Liver (tissue), 9 donors: ENCODE data around the gene EIF4H. TPM values are rescaled to one million over a fixed set of nuclear protein-coding genes. Genes with fewer than 3 reads are reported as not detected.

Experiments used
- DNase-seq: peaks from one replicate; pipeline ENCODE4 v3.0.0-alpha.2; 2017; ENCODE audit warnings: low spot score
- H3K27ac ChIP-seq, 2 donors: one replicate each; pipeline ENCODE4 v1.7.0; 2013; ENCODE audit warnings: inconsistent platforms in 2 of 2, low read length in 2 of 2, control low read depth in 1 of 2, low read depth in 1 of 2, mild to moderate bottlenecking in 1 of 2
- H3K27me3 ChIP-seq, 4 donors: one replicate each; pipeline versions ENCODE4 v1.6.1 to v1.7.0; 2013; ENCODE audit warnings: low read length in 3 of 4, inconsistent platforms in 1 of 4, mild to moderate bottlenecking in 1 of 4, moderate library complexity in 1 of 4; ENCODE audit not compliant: control insufficient read depth in 4 of 4, insufficient read depth in 4 of 4
- H3K36me3 ChIP-seq, 4 donors: one replicate each; pipeline versions ENCODE4 v1.6.1 to v1.7.0; 2013; ENCODE audit warnings: low read length in 3 of 4, mild to moderate bottlenecking in 3 of 4, low read depth in 1 of 4, moderate library complexity in 1 of 4; ENCODE audit not compliant: control insufficient read depth in 4 of 4, insufficient read depth in 3 of 4
- H3K4me1 ChIP-seq, 4 donors: one replicate each; pipeline versions ENCODE4 v1.6.1 to v1.7.0; 2013; ENCODE audit warnings: low read length in 3 of 4, mild to moderate bottlenecking in 3 of 4, moderate library complexity in 1 of 4; ENCODE audit not compliant: control insufficient read depth in 4 of 4, insufficient read depth in 4 of 4
- H3K4me3 ChIP-seq, 3 donors: one replicate each; pipeline versions ENCODE4 v1.6.1 to v1.7.0; 2013; ENCODE audit warnings: low read length in 3 of 3, control low read depth in 1 of 3, low read depth in 1 of 3, mild to moderate bottlenecking in 1 of 3
- H3K9ac ChIP-seq, 2 donors: one replicate each; pipeline ENCODE4 v1.7.0; 2013; ENCODE audit warnings: low read length in 2 of 2, mild to moderate bottlenecking in 2 of 2, moderate library complexity in 2 of 2, control low read depth in 1 of 2, low read depth in 1 of 2
- H3K9me3 ChIP-seq, 4 donors: one replicate each; pipeline versions ENCODE4 v1.6.1 to v1.7.0; 2013; ENCODE audit warnings: low read length in 3 of 4; ENCODE audit not compliant: control insufficient read depth in 4 of 4
- EGR1 ChIP-seq, 2 donors: IDR thresholded peaks; 2 replicates each; pipeline ENCODE4 v1.6.1; 2016 to 2018; ENCODE audit warnings: antibody characterized with exemption in 2 of 2, low read depth in 2 of 2
- FOXA2 ChIP-seq: IDR thresholded peaks from 2 replicates; pipeline ENCODE4 v1.6.1; 2016; ENCODE audit warnings: antibody characterized with exemption
- GABPA ChIP-seq, 2 donors: IDR thresholded peaks in 1 of 2; conservative IDR thresholded peaks in 1 of 2; 2 replicates each; pipeline ENCODE4 v1.6.1; 2016; ENCODE audit warnings: antibody characterized with exemption in 2 of 2, mild to moderate bottlenecking in 1 of 2, moderate library complexity in 1 of 2
- HNF4A ChIP-seq, 2 donors: conservative IDR thresholded peaks; 2 replicates each; pipeline ENCODE4 v1.6.1; 2016; ENCODE audit warnings: antibody characterized with exemption in 2 of 2, mild to moderate bottlenecking in 2 of 2
- JUND ChIP-seq, 2 donors: IDR thresholded peaks; 2 replicates each; pipeline ENCODE4 v1.6.1; 2016; ENCODE audit warnings: antibody characterized with exemption in 2 of 2
- NR2F2 ChIP-seq: IDR thresholded peaks from 2 replicates; pipeline ENCODE4 v1.6.1; 2016; ENCODE audit warnings: antibody characterized with exemption
- RAD21 ChIP-seq, 2 donors: IDR thresholded peaks; 2 replicates each; pipeline ENCODE4 v1.6.1; 2016; ENCODE audit warnings: antibody characterized with exemption in 2 of 2, mild to moderate bottlenecking in 2 of 2
- RXRA ChIP-seq, 2 donors: IDR thresholded peaks; 2 replicates each; pipeline ENCODE4 v1.6.1; 2017 to 2018; ENCODE audit warnings: antibody characterized with exemption in 2 of 2, mild to moderate bottlenecking in 1 of 2
- SP1 ChIP-seq: IDR thresholded peaks from 2 replicates; pipeline ENCODE4 v1.6.1; 2018; ENCODE audit warnings: antibody characterized with exemption, mild to moderate bottlenecking
- TAF1 ChIP-seq: conservative IDR thresholded peaks from 2 replicates; pipeline ENCODE4 v1.6.1; 2016; ENCODE audit warnings: antibody characterized with exemption, mild to moderate bottlenecking
- YY1 ChIP-seq: IDR thresholded peaks from 2 replicates; pipeline ENCODE4 v1.6.1; 2016; ENCODE audit warnings: antibody characterized with exemption, mild to moderate bottlenecking
- WGBS: extraction: QIAGEN DNeasy Blood & Tissue Kit; methylation state at CpG from one replicate; pipeline ENCODE4 v1.1.7; 2013; 5-methylcytosine and 5-hydroxymethylcytosine counted together
- polyA plus RNA-seq, 2 donors: library from polyadenylated mRNA; stranded (reverse) in 1 of 2; unstranded in 1 of 2; fragments of 200-250 nt in 1 of 2; fragments of >200 nt in 1 of 2; fragmentation: Nextera tagmentation in 1 of 2; extraction: Ambion mirVana in 1 of 2; gene quantifications; one replicate each; pipeline versions ENCODE4 v1.2.1 to v1.2.3, GENCODE V29; 2013 to 2015
- total RNA-seq, 2 donors: library from RNA; depleted of rRNA; stranded (reverse); fragments of >200 nt; gene quantifications; one replicate each; pipeline ENCODE4 v1.2.3, GENCODE V29; 2014
- TF ChIP-seq, protein P1 (sequence below): IDR thresholded peaks from 2 replicates; pipeline ENCODE4 v1.6.1; 2016; ENCODE audit warnings: antibody characterized with exemption, mild to moderate bottlenecking
- TF ChIP-seq, protein P2 (sequence below): fragments of 150-350 bp; IDR thresholded peaks from 2 replicates; pipeline ENCODE4 v1.5.1; 2017; ENCODE audit warnings: improper control_type of control experiment, low read depth, low read length; ENCODE audit not compliant: missing input control
- TF ChIP-seq, protein P3 (sequence below): IDR thresholded peaks from 2 replicates; pipeline ENCODE4 v1.6.1; 2016; ENCODE audit warnings: antibody characterized with exemption
- donor health status: healthy.
- donor health status: healthy.
- donor health status: healthy.
- donor health status: healthy.
- donor health status: healthy.

EIF4H gene
- total and polyA plus RNA-seq, 4 donors, result 81.6 to 166 (median 152) TPM

DNA sequence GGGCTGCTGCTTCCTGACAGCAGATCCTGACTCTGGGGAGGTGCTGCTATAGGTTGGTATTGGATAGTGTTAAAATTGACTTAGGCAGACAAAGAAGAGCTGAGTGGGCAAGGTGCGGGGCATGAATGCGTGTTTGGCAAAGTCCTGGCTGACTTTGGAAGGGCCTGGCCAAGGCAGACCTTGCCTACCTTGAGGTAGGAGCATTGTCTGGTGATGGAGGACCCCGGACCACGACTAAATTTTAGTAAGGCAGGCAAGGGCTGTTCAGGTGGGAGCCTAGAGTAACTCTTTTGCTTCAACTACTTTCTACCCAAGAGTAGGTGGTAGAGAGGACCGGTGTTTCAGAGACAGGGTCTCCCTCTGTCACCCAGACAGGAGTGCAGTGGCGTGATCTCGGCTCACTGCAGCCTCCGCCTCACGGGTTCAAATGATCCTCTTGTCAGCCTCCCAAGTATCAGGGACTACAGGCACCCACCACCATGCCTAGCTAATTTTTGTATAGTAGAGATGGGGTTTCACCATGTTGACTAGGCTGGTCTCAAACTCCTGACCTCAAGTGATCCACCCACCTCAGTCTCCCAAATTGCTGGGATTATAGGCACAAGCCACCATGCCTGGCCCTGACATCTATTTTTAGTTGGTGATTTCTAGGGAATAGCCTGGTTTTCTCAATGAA lies 23.4 kb downstream of the EIF4H start:
- 96% methylated on average over 9 of the region's 9 CpGs for WGBS
- Histone ChIP-seq H3K4me3 (no peak overlapping the region), H3K36me3 (peaks cover 13 to 34% (median 23%) of the 10 kb centered on the region in 4 donors), H3K27me3 (no peaks in the 10 kb centered on the region), H3K9me3 (no peaks in the 10 kb centered on the region), H3K27ac (no peak overlapping the region), H3K4me1 (no peaks in the 10 kb centered on the region), H3K9ac (no peak overlapping the region)
- TF ChIP-seq HNF4A (conservative IDR thresholded peaks at IDR 0.05), result no peak
- TF ChIP-seq EGR1 (IDR thresholded peaks at IDR 0.05; ENCODE audit: low read depth in 2 of 2), result no peak
- TF ChIP-seq RAD21 (IDR thresholded peaks at IDR 0.05), result no peak
- no peak for TF ChIP-seq FOXA2
- TF ChIP-seq TAF1, result no peak
- TF ChIP-seq NR2F2, result no peak
- no peak for TF ChIP-seq JUND (IDR thresholded peaks at IDR 0.05)
- TF ChIP-seq RXRA (IDR thresholded peaks at IDR 0.05), result no peak
- no peak for TF ChIP-seq SP1
- TF ChIP-seq, protein P1, sequence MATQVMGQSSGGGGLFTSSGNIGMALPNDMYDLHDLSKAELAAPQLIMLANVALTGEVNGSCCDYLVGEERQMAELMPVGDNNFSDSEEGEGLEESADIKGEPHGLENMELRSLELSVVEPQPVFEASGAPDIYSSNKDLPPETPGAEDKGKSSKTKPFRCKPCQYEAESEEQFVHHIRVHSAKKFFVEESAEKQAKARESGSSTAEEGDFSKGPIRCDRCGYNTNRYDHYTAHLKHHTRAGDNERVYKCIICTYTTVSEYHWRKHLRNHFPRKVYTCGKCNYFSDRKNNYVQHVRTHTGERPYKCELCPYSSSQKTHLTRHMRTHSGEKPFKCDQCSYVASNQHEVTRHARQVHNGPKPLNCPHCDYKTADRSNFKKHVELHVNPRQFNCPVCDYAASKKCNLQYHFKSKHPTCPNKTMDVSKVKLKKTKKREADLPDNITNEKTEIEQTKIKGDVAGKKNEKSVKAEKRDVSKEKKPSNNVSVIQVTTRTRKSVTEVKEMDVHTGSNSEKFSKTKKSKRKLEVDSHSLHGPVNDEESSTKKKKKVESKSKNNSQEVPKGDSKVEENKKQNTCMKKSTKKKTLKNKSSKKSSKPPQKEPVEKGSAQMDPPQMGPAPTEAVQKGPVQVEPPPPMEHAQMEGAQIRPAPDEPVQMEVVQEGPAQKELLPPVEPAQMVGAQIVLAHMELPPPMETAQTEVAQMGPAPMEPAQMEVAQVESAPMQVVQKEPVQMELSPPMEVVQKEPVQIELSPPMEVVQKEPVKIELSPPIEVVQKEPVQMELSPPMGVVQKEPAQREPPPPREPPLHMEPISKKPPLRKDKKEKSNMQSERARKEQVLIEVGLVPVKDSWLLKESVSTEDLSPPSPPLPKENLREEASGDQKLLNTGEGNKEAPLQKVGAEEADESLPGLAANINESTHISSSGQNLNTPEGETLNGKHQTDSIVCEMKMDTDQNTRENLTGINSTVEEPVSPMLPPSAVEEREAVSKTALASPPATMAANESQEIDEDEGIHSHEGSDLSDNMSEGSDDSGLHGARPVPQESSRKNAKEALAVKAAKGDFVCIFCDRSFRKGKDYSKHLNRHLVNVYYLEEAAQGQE, result no peak
- TF ChIP-seq, protein P2, sequence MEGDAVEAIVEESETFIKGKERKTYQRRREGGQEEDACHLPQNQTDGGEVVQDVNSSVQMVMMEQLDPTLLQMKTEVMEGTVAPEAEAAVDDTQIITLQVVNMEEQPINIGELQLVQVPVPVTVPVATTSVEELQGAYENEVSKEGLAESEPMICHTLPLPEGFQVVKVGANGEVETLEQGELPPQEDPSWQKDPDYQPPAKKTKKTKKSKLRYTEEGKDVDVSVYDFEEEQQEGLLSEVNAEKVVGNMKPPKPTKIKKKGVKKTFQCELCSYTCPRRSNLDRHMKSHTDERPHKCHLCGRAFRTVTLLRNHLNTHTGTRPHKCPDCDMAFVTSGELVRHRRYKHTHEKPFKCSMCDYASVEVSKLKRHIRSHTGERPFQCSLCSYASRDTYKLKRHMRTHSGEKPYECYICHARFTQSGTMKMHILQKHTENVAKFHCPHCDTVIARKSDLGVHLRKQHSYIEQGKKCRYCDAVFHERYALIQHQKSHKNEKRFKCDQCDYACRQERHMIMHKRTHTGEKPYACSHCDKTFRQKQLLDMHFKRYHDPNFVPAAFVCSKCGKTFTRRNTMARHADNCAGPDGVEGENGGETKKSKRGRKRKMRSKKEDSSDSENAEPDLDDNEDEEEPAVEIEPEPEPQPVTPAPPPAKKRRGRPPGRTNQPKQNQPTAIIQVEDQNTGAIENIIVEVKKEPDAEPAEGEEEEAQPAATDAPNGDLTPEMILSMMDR, result no peak
- no peak for DNase-seq

DNA sequence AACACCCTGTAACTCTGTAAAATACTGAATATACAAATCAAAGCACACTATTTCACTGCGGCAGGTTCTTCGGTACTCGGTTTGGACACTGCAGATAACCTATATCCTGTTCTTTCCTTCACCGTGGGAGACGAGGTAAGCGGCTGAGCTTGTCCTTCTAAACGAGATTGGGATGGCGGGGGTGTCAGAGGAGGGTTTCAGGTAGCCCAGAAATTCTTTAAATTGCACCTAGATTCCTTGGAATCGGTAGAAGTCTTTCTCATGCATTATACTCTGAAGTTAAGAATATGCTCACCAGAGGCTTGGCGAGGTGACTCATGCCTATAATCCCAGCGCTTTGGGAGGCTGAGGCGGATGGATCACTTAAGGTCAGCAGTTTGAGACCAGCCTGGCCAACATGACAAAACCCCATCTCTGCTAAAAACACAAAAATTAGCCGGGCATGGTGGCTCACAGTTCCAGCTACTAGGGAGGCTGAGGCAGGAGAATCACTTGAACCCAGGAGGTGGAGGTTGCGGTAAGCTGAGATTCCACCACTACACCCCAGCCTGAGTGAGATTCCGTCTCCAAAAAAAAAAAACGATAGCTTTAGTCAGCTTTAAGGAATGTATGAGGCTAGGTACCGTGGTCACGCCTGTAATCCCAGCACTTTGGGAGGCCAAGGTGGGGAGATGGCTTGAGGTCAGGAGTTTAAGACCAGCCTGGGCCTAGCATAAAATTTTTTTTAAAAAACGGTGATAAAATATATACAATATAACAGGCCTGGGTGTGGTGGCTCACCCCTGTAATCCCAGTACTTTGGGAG lies 25.6 kb downstream of the EIF4H start:
- no peaks in the 10 kb centered on the region for H3K27me3 ChIP-seq
- no peak overlapping the region for H3K27ac ChIP-seq
- TF ChIP-seq TAF1, result no peak
- no peak for TF ChIP-seq RAD21 (IDR thresholded peaks at IDR 0.05)
- TF ChIP-seq, protein P3, sequence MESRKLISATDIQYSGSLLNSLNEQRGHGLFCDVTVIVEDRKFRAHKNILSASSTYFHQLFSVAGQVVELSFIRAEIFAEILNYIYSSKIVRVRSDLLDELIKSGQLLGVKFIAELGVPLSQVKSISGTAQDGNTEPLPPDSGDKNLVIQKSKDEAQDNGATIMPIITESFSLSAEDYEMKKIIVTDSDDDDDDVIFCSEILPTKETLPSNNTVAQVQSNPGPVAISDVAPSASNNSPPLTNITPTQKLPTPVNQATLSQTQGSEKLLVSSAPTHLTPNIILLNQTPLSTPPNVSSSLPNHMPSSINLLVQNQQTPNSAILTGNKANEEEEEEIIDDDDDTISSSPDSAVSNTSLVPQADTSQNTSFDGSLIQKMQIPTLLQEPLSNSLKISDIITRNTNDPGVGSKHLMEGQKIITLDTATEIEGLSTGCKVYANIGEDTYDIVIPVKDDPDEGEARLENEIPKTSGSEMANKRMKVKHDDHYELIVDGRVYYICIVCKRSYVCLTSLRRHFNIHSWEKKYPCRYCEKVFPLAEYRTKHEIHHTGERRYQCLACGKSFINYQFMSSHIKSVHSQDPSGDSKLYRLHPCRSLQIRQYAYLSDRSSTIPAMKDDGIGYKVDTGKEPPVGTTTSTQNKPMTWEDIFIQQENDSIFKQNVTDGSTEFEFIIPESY, result no peak
- TF ChIP-seq NR2F2, result no peak
- no peak for TF ChIP-seq RXRA (IDR thresholded peaks at IDR 0.05)
- no peak for TF ChIP-seq YY1
- TF ChIP-seq FOXA2, result no peak
- TF ChIP-seq GABPA (IDR thresholded peaks at IDR 0.05 in 1 of 2, conservative IDR thresholded peaks at IDR 0.05 in 1 of 2), result no peak
- WGBS, result 89% methylated on average over 19 of the region's 19 CpGs
- H3K9me3 ChIP-seq, result no peaks in the 10 kb centered on the region
- H3K36me3 ChIP-seq, result peaks cover 1 to 14% (median 9%) of the 10 kb centered on the region in 4 donors
- no peak overlapping the region for H3K4me3 ChIP-seq
- H3K9ac ChIP-seq, result no peak overlapping the region
- H3K4me1 ChIP-seq, result peaks cover 0 to 2% (median 0%) of the 10 kb centered on the region in 4 donors
- no peak for DNase-seq
